Bronchial epithelial cell (primary cell): ENCODE results near the gene SCT. TPM values are rescaled to one million over a fixed set of nuclear protein-coding genes. Genes with fewer than 3 reads are reported as not detected.

ENCODE experiments used
- DNase-seq: peaks from one replicate; pipeline ENCODE4 v3.0.0-alpha.2; 2010; ENCODE audit warnings: low read depth
- FAIRE-seq: peaks from 2 replicates; lab custom pipeline; 2011; peaks lifted over from hg19 to GRCh38; lab: Jason Lieb, UNC
- H3K27me3 ChIP-seq: 2 replicates; pipeline ENCODE4 v1.5.1; 2011; ENCODE audit warnings: low read length; ENCODE audit not compliant: control insufficient read depth, insufficient read depth
- H3K36me3 ChIP-seq: 2 replicates; pipeline ENCODE4 v1.5.1; 2011; ENCODE audit warnings: low read length; ENCODE audit not compliant: control insufficient read depth, insufficient read depth
- H3K4me3 ChIP-seq: 2 replicates; pipeline ENCODE4 v1.5.1; 2011; ENCODE audit warnings: mild to moderate bottlenecking, low read depth, low read length, control low read depth
- CTCF ChIP-seq: IDR thresholded peaks from 2 replicates; pipeline ENCODE4 v1.5.1; 2011; ENCODE audit warnings: mild to moderate bottlenecking, moderate library complexity, low read length, control low read depth, inconsistent platforms; ENCODE audit not compliant: insufficient read depth, severe bottlenecking
- total RNA-seq: library from RNA; depleted of rRNA; stranded (reverse); fragments of >200 nt; gene quantifications from 2 replicates; pipeline ENCODE4 v1.2.1, GENCODE V29; 2014

Gene SCT
- total RNA-seq, 1 donor from 2014 or later = not detected

GRCh38 chr11:617912-618682, 8.9 kb downstream of the SCT start:
- Histone ChIP-seq H3K27me3 (no peaks in the 10 kb centered on the region), H3K36me3 (peaks cover 10% of the 10 kb centered on the region), H3K4me3 (no peak overlapping the region)
- no peak for FAIRE-seq
- DNase-seq = no peak
- no peak for TF ChIP-seq CTCF

GRCh38 chr11:617199-617911, 9.6 kb downstream of the SCT start:
- Histone ChIP-seq H3K36me3 (peaks cover 14% of the 10 kb centered on the region), H3K27me3 (no peaks in the 10 kb centered on the region), H3K4me3 (no peak overlapping the region)
- no peak for DNase-seq
- TF ChIP-seq CTCF = no peak
- no peak for FAIRE-seq

GRCh38 chr11:616320-617198, 10.4 kb downstream of the SCT start:
- TF ChIP-seq CTCF = no peak
- no peak for FAIRE-seq
- no peaks in the 10 kb centered on the region for H3K27me3 ChIP-seq
- H3K36me3 ChIP-seq = peaks cover 14% of the 10 kb centered on the region
- no peak overlapping the region for H3K4me3 ChIP-seq
- DNase-seq = no peak

- no peak for TF ChIP-seq CTCF
- peak within 1 kb of the TSS; percentile 68 for H3K4me3 ChIP-seq
- no peaks in the 10 kb centered on the region for H3K27me3 ChIP-seq
- H3K36me3 ChIP-seq = peaks cover 22% of the 10 kb centered on the region
- DNase-seq (peak; percentile 73), FAIRE-seq (no peak)
These were observed 11.3 kb downstream of the SCT start, which contains the start of gene IRF7 for GRCh38 chr11:615504-616319. Gene IRF7 (minus strand): TSS chr11:615950. CDS start chr11:615364, 586 bp downstream.
